ENCODE results near the gene BRD4. TPM values are rescaled to one million over a fixed set of nuclear protein-coding genes. Genes with fewer than 3 reads are reported as not detected.
A peak's percentile ranks its signal among the peaks of the same experiment; 100 is the strongest.

The BRD4 gene
- total and polyA plus RNA-seq, 2 of the 13 experiments (the other 11 are each of a cell fraction or from before 2014, with no cell fraction given) = 10.5 to 11.4 TPM

DNA sequence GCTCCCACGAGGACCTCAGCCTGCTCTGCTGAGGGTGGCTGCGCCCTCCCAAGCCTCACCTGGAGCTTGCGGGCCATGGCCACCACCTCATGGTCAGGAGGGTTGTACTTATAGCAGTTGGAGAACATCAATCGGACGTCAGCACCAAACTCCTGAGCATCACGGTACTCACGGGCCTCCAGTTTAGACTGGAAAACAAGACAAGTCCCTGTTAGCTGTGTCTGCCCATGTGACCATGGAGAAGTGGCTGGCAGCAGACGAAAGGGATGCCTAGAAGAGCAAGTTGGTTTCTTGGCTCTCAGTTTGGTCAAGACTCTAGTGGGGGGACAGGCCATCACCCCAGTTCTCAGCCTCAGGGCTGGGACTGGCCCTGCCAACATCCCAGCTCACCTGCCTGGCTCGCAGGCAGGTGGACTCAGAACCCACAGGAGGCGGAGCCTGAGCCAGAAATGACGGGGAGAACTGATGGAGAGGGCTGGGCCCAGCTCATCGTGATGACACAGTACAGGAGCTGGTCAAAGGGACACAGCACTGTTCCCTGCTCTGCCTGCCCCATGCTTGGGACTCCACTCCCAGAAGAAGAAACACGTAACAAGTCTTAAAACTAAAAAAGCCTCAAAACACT is 68.9 kb downstream of the BRD4 start:
- no peak overlapping the region for H2AFZ ChIP-seq (ENCODE audit: low read length)
- POLR2A ChIA-PET = no interaction called here

More for the DNA sequence above, 68.9 kb downstream of the BRD4 start:
- Histone ChIP-seq H3K9ac (ENCODE audit: insufficient read depth, low read depth, low read length) (no peak overlapping the region), H3K4me3 (replicated peaks in 1 of 3; ENCODE audit: insufficient read depth in 1 of 3, low read depth in 2 of 3, low read length in 3 of 3) (no peak overlapping the region), H3K36me3 (replicated peaks in 1 of 2; ENCODE audit: control insufficient read depth in 1 of 2, insufficient read depth in 2 of 2, low read length in 2 of 2) (peaks cover 58 to 94% of the 10 kb centered on the region in 2 experiments), H3K27ac (ENCODE audit: extremely low read length, insufficient read depth, low read length) (no peak overlapping the region), H3K4me2 (ENCODE audit: low read depth, low read length) (no peak overlapping the region), H3K27me3 (ENCODE audit: control insufficient read depth in 1 of 2, insufficient read depth in 2 of 2, low read length in 2 of 2) (no peaks in the 10 kb centered on the region), H3K9me3 (ENCODE audit: low read length) (no peaks in the 10 kb centered on the region), H3K4me1 (ENCODE audit: insufficient read depth, low read length) (peaks cover 14% of the 10 kb centered on the region), H4K20me1 (ENCODE audit: insufficient read depth, low read length) (peaks cover 46% of the 10 kb centered on the region), H3K79me2 (ENCODE audit: insufficient read depth, low read length) (peaks cover 27% of the 10 kb centered on the region)
- peak; percentile 45 for TF ChIP-seq ZC3H13 (CRISPR knock-in tag; IDR thresholded peaks at IDR 0.05)
- 0 out of 2 replicates have a peak, but pooled peaks have one; percentile 20 for TF ChIP-seq SMAD1 (CRISPR knock-in tag; IDR thresholded peaks at IDR 0.05; ENCODE audit: borderline replicate concordance, low read depth)
- TF ChIP-seq ZNF781 (CRISPR knock-in tag; IDR thresholded peaks at IDR 0.05; ENCODE audit: borderline replicate concordance, not compliant biosample characterization) = no peak
- no peak for TF ChIP-seq ZBTB40 (IDR thresholded peaks at IDR 0.05)
- 0 out of 2 replicates have a peak, but pooled peaks have one; percentile 30 for TF ChIP-seq ZBTB40 (CRISPR knock-in tag; IDR thresholded peaks at IDR 0.05)
- TF ChIP-seq, protein P1, sequence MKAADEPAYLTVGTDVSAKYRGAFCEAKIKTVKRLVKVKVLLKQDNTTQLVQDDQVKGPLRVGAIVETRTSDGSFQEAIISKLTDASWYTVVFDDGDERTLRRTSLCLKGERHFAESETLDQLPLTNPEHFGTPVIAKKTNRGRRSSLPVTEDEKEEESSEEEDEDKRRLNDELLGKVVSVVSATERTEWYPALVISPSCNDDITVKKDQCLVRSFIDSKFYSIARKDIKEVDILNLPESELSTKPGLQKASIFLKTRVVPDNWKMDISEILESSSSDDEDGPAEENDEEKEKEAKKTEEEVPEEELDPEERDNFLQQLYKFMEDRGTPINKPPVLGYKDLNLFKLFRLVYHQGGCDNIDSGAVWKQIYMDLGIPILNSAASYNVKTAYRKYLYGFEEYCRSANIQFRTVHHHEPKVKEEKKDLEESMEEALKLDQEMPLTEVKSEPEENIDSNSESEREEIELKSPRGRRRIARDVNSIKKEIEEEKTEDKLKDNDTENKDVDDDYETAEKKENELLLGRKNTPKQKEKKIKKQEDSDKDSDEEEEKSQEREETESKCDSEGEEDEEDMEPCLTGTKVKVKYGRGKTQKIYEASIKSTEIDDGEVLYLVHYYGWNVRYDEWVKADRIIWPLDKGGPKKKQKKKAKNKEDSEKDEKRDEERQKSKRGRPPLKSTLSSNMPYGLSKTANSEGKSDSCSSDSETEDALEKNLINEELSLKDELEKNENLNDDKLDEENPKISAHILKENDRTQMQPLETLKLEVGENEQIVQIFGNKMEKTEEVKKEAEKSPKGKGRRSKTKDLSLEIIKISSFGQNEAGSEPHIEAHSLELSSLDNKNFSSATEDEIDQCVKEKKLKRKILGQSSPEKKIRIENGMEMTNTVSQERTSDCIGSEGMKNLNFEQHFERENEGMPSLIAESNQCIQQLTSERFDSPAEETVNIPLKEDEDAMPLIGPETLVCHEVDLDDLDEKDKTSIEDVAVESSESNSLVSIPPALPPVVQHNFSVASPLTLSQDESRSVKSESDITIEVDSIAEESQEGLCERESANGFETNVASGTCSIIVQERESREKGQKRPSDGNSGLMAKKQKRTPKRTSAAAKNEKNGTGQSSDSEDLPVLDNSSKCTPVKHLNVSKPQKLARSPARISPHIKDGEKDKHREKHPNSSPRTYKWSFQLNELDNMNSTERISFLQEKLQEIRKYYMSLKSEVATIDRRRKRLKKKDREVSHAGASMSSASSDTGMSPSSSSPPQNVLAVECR (CRISPR knock-in tag; IDR thresholded peaks at IDR 0.05; ENCODE audit: borderline replicate concordance) = peak; percentile 3; the same call in 1 of the 2 replicates
- intact Hi-C loops (cut with micrococcal nuclease; ENCODE audit: unreplicated experiment) (loop anchor here (5.0 to 10.0 kb wide), 2 partner anchors 61 to 154 kb away; partner anchors contain the start of gene AKAP8L), in situ Hi-C loops (cut with HindIII; ENCODE audit: extremely low pct_ligation_motif_present, low pct_unique_long_range_greater_than_20kb) (no loop called here)
- BruUV-seq (replicated peaks) = no TSS peak
- FAIRE-seq = no peak
- CTCF ChIA-PET (ENCODE audit: low intra/inter-chr PET ratio, low total read pairs) = interaction anchor here (2.0 kb wide), 1 partner anchor 34 kb away, joined by 8 read pairs; no protein-coding TSS in a partner anchor
- DNase-seq (ENCODE audit: low spot score) = no peak
- ATAC-seq = no peak
- WGBS (ENCODE audit: low lambda C conversion rate) = 99% methylated on average over 10 of the region's 13 CpGs
